ENCODE measurements around the gene MCTP2.

GRCh38 chr15:94445566-94446160, 214.3 kb downstream of the MCTP2 start:
- TF ChIP-seq EZH2 (IDR thresholded peaks at IDR 0.05; ENCODE audit: borderline replicate concordance) (no peak), CTCF (IDR thresholded peaks at IDR 0.05; ENCODE audit: poor library complexity) (no peak), EZH2phosphoT487 (IDR thresholded peaks at IDR 0.05; ENCODE audit: low read depth, severe bottlenecking, unreplicated experiment) (no peak)
